IMR-90 (cell line): ENCODE data around the gene ELP4. TPM values are rescaled to one million over a fixed set of nuclear protein-coding genes. Genes with fewer than 3 reads are reported as not detected.

Source experiments
- ATAC-seq: fragments of 200-7000 bp; cut with Tn5 transposase; 2 replicates; pipeline ENCODE4 v1.9.1; 2020; ENCODE audit warnings: low read depth, mild to moderate bottlenecking, moderate library complexity
- BruUV-seq: library from RNA; stranded (reverse); fragments of 400-500 nt; replicated peaks from 2 replicates; lab custom pipeline; 2021; lab: Mats Ljungman, UMichigan
- CTCF ChIA-PET: fragments of 300-600 bp; formaldehyde crosslinking; extraction: SDS; loops from one replicate; lab custom pipeline; 2021; ENCODE audit warnings: antibody characterized with exemption; lab: Yijun Ruan, JAX
- POLR2A ChIA-PET: fragments of 300-600 bp; sonication (Branson Sonifier 250); formaldehyde crosslinking; loops from one replicate; lab custom pipeline; 2022; ENCODE audit warnings: antibody characterized with exemption; ENCODE audit not compliant: unreplicated experiment; lab: Charles Lee
- DNase-seq: peaks from one replicate; pipeline ENCODE4 v3.0.0; 2013
- H2AFZ ChIP-seq: replicated peaks from 2 replicates; pipeline ENCODE3; 2013; ENCODE audit warnings: low read length, mild to moderate bottlenecking; ENCODE audit not compliant: poor library complexity
- H2AK5ac ChIP-seq: 2 replicates; pipeline ENCODE4 v1.6.1; 2013; ENCODE audit warnings: low read depth, low read length, inconsistent platforms
- H2AK9ac ChIP-seq: replicated peaks from 2 replicates; pipeline ENCODE3; 2013; ENCODE audit warnings: mild to moderate bottlenecking, low read depth, low read length, moderate library complexity; ENCODE audit not compliant: poor library complexity
- H2BK120ac ChIP-seq: 2 replicates; pipeline ENCODE4 v1.6.1; 2013; ENCODE audit warnings: low read depth, low read length, inconsistent platforms
- H2BK15ac ChIP-seq: 3 replicates; pipeline ENCODE4 v1.6.1; 2013; ENCODE audit warnings: low read depth, low read length, inconsistent platforms
- H2BK20ac ChIP-seq: 2 replicates; pipeline ENCODE4 v1.6.1; 2013; ENCODE audit warnings: low read depth, mild to moderate bottlenecking, inconsistent platforms, low read length, moderate library complexity
- H2BK5ac ChIP-seq: 2 replicates; pipeline ENCODE4 v1.6.1; 2013; ENCODE audit warnings: mild to moderate bottlenecking, low read depth, low read length, inconsistent platforms; ENCODE audit not compliant: poor library complexity, severe bottlenecking
- H3K14ac ChIP-seq: replicated peaks from 2 replicates; pipeline ENCODE4 v1.6.1; 2013; ENCODE audit warnings: low read depth, low read length, inconsistent platforms
- H3K18ac ChIP-seq: 2 replicates; pipeline ENCODE4 v1.6.1; 2013; ENCODE audit warnings: low read depth, low read length, control low read depth
- H3K23ac ChIP-seq: 2 replicates; pipeline ENCODE4 v1.6.1; 2013; ENCODE audit warnings: low read depth, low read length, inconsistent platforms
- H3K27ac ChIP-seq: 2 replicates; pipeline ENCODE4 v1.5.1; 2013; ENCODE audit warnings: mild to moderate bottlenecking, control low read depth, low read length; ENCODE audit not compliant: insufficient read depth
- H3K27me3 ChIP-seq: 2 replicates; pipeline ENCODE4 v1.6.1; 2013; ENCODE audit warnings: low read length; ENCODE audit not compliant: control insufficient read depth, insufficient read depth
- H3K36me3 ChIP-seq: 2 replicates; pipeline ENCODE4 v1.6.1; 2013; ENCODE audit warnings: low read length, mixed read lengths; ENCODE audit not compliant: control insufficient read depth, insufficient read depth
- H3K4ac ChIP-seq: 2 replicates; pipeline ENCODE4 v1.6.1; 2013; ENCODE audit warnings: low read depth, low read length, inconsistent platforms
- H3K4me1 ChIP-seq: 2 replicates; pipeline ENCODE4 v1.6.1; 2013; ENCODE audit warnings: low read length, mixed read lengths; ENCODE audit not compliant: control insufficient read depth, insufficient read depth
- H3K4me2 ChIP-seq: 2 replicates; pipeline ENCODE4 v1.6.1; 2013; ENCODE audit warnings: low read depth, mild to moderate bottlenecking, control low read depth, low read length, moderate library complexity
- H3K4me3 ChIP-seq: 2 replicates; pipeline ENCODE4 v1.5.1; 2013; ENCODE audit warnings: low read depth, mild to moderate bottlenecking, control low read depth, low read length, moderate library complexity; ENCODE audit not compliant: insufficient read depth
- H3K56ac ChIP-seq: 2 replicates; pipeline ENCODE4 v1.6.1; 2013; ENCODE audit warnings: low read length, inconsistent platforms; ENCODE audit not compliant: insufficient read depth; ENCODE audit errors: extremely low read depth
- H3K79me1 ChIP-seq, 2 experiments: 2 replicates each; pipeline ENCODE4 v1.6.1; 2013; ENCODE audit warnings: low read length in 2 of 2, inconsistent platforms in 1 of 2, low read depth in 1 of 2
- H3K9ac ChIP-seq: 2 replicates; pipeline ENCODE4 v1.6.1; 2013; ENCODE audit warnings: low read depth, low read length, control low read depth
- H3K9me1 ChIP-seq: 2 replicates; pipeline ENCODE4 v1.6.1; 2013; ENCODE audit warnings: low read length, inconsistent platforms; ENCODE audit not compliant: insufficient read depth
- H3K9me3 ChIP-seq: 2 replicates; pipeline ENCODE4 v1.6.1; 2013; ENCODE audit warnings: low read length; ENCODE audit not compliant: control insufficient read depth, insufficient read depth
- H4K20me1 ChIP-seq: 2 replicates; pipeline ENCODE4 v1.6.1; 2013; ENCODE audit warnings: low read length, inconsistent platforms; ENCODE audit not compliant: insufficient read depth
- H4K5ac ChIP-seq: 2 replicates; pipeline ENCODE4 v1.6.1; 2013; ENCODE audit warnings: mild to moderate bottlenecking, low read depth, low read length, control low read depth
- H4K8ac ChIP-seq, 2 experiments: 2 replicates each; pipeline ENCODE4 v1.6.1; 2013; ENCODE audit warnings: low read depth in 2 of 2, low read length in 2 of 2, control low read depth in 1 of 2, inconsistent platforms in 1 of 2
- H4K91ac ChIP-seq: 2 replicates; pipeline ENCODE4 v1.6.1; 2013; ENCODE audit warnings: low read depth, low read length, inconsistent platforms; ENCODE audit not compliant: insufficient read depth
- CHD1 ChIP-seq: IDR thresholded peaks from 2 replicates; pipeline ENCODE4 v1.6.1; 2012; ENCODE audit warnings: low read depth, low read length, improper control_type of control experiment
- MXI1 ChIP-seq: IDR thresholded peaks from 2 replicates; pipeline ENCODE4 v1.6.1; 2012; ENCODE audit warnings: low read depth, mild to moderate bottlenecking, low read length, moderate library complexity, borderline replicate concordance
- NFE2L2 ChIP-seq: fragments of 150-350 bp; IDR thresholded peaks from 2 replicates; pipeline ENCODE4 v1.6.1; 2016; ENCODE audit warnings: low read depth, mild to moderate bottlenecking, low read length
- RAD21 ChIP-seq: IDR thresholded peaks from 2 replicates; pipeline ENCODE4 v1.6.1; 2012; ENCODE audit warnings: low read length, improper control_type of control experiment
- RFX5 ChIP-seq: IDR thresholded peaks from 2 replicates; pipeline ENCODE4 v1.8.0; 2012; ENCODE audit warnings: low read depth, mild to moderate bottlenecking, low read length, moderate library complexity
- SMC3 ChIP-seq: fragments of 150-350 bp; IDR thresholded peaks from 2 replicates; pipeline ENCODE4 v1.6.1; 2016; ENCODE audit warnings: low read depth, mild to moderate bottlenecking, antibody characterized with exemption, low read length, moderate library complexity
- WGBS, 2 experiments: methylation state at CpG; one replicate each; pipeline versions ENCODE4 v1.1.5 to v1.1.7; 2013; ENCODE audit warnings: missing lambda C conversion rate in 2 of 2; ENCODE audit not compliant: insufficient read length in 1 of 2; ENCODE audit errors: extremely low coverage in 2 of 2; 5-methylcytosine and 5-hydroxymethylcytosine counted together
- dilution Hi-C: fragments of 300-500 bp; cut with HindIII; formaldehyde crosslinking; loops from one replicate; pipeline ENCODE4 v1.14.3; 2018; ENCODE audit warnings: low sequenced_read_pairs; ENCODE audit not compliant: unreplicated experiment
- in situ Hi-C: fragments of 300-500 bp; cut with MboI; formaldehyde crosslinking; loops from 3 replicates; pipeline ENCODE4 v1.14.3; 2019; ENCODE audit warnings: low sequenced_read_pairs, inconsistent platforms, mixed read lengths
- intact Hi-C: fragments of 100-400 bp; cut with micrococcal nuclease; formaldehyde crosslinking; loops from 2 replicates; pipeline ENCODE4 v1.10.0; 2022
- polyA plus RNA-seq, 3 experiments: library from polyadenylated mRNA; depleted of rRNA; stranded (reverse); fragments of >200 nt; gene quantifications; 2 replicates each; pipeline ENCODE4 v1.2.3, GENCODE V29; 2012; ENCODE audit warnings: low replicate concordance in 1 of 3
- total RNA-seq: library from RNA; depleted of rRNA; stranded (reverse); fragments of >200 nt; gene quantifications from 2 replicates; pipeline ENCODE4 v1.2.3, GENCODE V29; 2012
- TF ChIP-seq, protein P1 (sequence below): fragments of 150-350 bp; IDR thresholded peaks from 2 replicates; pipeline ENCODE4 v1.6.1; 2016; ENCODE audit warnings: low read depth, mild to moderate bottlenecking, low read length, moderate library complexity, borderline replicate concordance
- TF ChIP-seq, protein P2 (sequence below): conservative IDR thresholded peaks from 2 replicates; pipeline ENCODE4 v1.5.1; 2012; ENCODE audit warnings: mild to moderate bottlenecking, low read depth, low read length, improper control_type of control experiment

The ELP4 gene
- total and polyA plus RNA-seq, 2 of the 4 experiments (the other 2 are of a cell fraction): 8.4 to 20.4 TPM

DNA sequence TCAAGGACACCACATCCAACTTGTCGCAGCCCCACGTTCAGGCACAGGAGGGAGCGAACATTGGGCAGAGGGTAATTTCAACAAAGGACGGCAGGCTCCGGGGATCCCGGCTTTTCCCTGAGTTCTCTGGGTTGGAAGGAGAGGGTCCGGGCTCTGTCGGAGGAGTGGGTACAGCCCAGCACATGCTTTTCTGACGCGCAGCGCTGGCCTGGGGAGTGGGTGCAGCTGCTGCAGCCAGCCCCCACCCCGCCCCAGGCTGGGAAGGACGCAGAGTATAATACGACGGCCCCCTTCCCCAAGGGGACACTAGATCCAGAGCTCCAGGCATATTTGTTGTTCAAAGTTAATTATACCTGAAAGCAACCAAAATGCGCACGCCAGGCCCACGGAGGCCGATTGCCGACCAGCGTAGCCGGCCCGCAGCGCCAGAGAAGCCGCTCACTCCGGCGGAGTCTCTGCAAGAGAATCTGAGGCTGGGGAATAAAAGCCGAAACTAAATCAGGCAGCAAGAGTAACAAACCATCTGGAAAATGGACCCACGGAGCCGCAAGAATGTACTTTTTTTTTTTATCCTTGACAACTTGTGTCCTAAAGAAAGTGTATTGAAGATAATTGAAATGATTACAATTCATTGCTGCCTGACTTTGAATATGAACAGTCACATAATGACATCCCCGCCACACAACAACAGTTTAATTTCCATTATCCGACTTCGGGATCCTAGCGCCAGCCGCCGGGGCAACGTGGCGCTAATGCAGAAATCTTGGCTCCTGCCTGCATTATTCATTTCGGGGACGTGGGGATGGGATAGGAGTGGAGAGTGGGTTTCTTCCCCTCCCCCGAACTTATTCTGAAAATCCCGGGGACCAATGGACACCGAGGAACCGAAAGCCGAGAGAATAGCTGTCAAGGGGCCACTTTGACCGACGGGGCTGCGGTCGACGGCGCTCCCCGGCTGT is 315.6 kb downstream of the ELP4 start:
- H3K27ac ChIP-seq: no peak overlapping the region
- H2BK120ac ChIP-seq: no peak overlapping the region
- in situ Hi-C loops (no loop called here), dilution Hi-C loops (no loop called here), intact Hi-C loops (no loop called here)
- no peaks in the 10 kb centered on the region for H3K79me1 ChIP-seq
- H3K4me2 ChIP-seq: no peak overlapping the region
- no peaks in the 10 kb centered on the region; the same call in 1 of the 2 replicates for H3K9me1 ChIP-seq
- peaks cover 8% of the 10 kb centered on the region for H3K4me1 ChIP-seq
- ChIA-PET POLR2A (no interaction called here), CTCF (no interaction called here)
- H3K4ac ChIP-seq: no peak overlapping the region
- no peak overlapping the region for H2BK20ac ChIP-seq
- H3K9me3 ChIP-seq: peaks cover 20% of the 10 kb centered on the region
- H3K14ac ChIP-seq: no peak overlapping the region
- DNase-seq (no peak), ATAC-seq (no peak)
- no peak overlapping the region for H2AK5ac ChIP-seq
- no peak overlapping the region for H4K5ac ChIP-seq
- H3K18ac ChIP-seq: no peak overlapping the region
- no peak overlapping the region for H4K8ac ChIP-seq
- H3K56ac ChIP-seq: no peak overlapping the region
- TF ChIP-seq, protein P1, sequence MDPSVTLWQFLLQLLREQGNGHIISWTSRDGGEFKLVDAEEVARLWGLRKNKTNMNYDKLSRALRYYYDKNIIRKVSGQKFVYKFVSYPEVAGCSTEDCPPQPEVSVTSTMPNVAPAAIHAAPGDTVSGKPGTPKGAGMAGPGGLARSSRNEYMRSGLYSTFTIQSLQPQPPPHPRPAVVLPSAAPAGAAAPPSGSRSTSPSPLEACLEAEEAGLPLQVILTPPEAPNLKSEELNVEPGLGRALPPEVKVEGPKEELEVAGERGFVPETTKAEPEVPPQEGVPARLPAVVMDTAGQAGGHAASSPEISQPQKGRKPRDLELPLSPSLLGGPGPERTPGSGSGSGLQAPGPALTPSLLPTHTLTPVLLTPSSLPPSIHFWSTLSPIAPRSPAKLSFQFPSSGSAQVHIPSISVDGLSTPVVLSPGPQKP: no peak
- TF ChIP-seq, protein P2, sequence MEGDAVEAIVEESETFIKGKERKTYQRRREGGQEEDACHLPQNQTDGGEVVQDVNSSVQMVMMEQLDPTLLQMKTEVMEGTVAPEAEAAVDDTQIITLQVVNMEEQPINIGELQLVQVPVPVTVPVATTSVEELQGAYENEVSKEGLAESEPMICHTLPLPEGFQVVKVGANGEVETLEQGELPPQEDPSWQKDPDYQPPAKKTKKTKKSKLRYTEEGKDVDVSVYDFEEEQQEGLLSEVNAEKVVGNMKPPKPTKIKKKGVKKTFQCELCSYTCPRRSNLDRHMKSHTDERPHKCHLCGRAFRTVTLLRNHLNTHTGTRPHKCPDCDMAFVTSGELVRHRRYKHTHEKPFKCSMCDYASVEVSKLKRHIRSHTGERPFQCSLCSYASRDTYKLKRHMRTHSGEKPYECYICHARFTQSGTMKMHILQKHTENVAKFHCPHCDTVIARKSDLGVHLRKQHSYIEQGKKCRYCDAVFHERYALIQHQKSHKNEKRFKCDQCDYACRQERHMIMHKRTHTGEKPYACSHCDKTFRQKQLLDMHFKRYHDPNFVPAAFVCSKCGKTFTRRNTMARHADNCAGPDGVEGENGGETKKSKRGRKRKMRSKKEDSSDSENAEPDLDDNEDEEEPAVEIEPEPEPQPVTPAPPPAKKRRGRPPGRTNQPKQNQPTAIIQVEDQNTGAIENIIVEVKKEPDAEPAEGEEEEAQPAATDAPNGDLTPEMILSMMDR: no peak
- TF ChIP-seq SMC3: no peak
- TF ChIP-seq RFX5: no peak
- no peak for TF ChIP-seq NFE2L2
- TF ChIP-seq MXI1: no peak
- no peak for TF ChIP-seq CHD1
- TF ChIP-seq RAD21: no peak
- no peaks in the 10 kb centered on the region for H3K36me3 ChIP-seq
- H4K20me1 ChIP-seq: no peaks in the 10 kb centered on the region
- no peak overlapping the region for H3K4me3 ChIP-seq
- no peak overlapping the region for H2BK5ac ChIP-seq
- WGBS, 2 experiments: 5% methylated on average over 12 of the region's 52 CpGs; no CpG with 5 or more reads in 1 of the 2 experiments
- H3K9ac ChIP-seq: no peak overlapping the region
- H3K27me3 ChIP-seq: peaks cover 91% of the 10 kb centered on the region
- no TSS peak for BruUV-seq
- H4K91ac ChIP-seq: no peak overlapping the region
- H3K23ac ChIP-seq: no peak overlapping the region
- H2AFZ ChIP-seq: no peak overlapping the region
- no peak overlapping the region for H2AK9ac ChIP-seq
- H2BK15ac ChIP-seq: no peak overlapping the region
